HG02981 (cell line): ENCODE measurements around the gene FMN2.

Source experiments
- ATAC-seq: cut with Tn5 transposase; IDR thresholded peaks from one replicate; pipeline ENCODE4 v1.9.1; 2021; ENCODE audit warnings: mild to moderate bottlenecking, moderate library complexity; ENCODE audit not compliant: unreplicated experiment

FMN2 gene

DNA sequence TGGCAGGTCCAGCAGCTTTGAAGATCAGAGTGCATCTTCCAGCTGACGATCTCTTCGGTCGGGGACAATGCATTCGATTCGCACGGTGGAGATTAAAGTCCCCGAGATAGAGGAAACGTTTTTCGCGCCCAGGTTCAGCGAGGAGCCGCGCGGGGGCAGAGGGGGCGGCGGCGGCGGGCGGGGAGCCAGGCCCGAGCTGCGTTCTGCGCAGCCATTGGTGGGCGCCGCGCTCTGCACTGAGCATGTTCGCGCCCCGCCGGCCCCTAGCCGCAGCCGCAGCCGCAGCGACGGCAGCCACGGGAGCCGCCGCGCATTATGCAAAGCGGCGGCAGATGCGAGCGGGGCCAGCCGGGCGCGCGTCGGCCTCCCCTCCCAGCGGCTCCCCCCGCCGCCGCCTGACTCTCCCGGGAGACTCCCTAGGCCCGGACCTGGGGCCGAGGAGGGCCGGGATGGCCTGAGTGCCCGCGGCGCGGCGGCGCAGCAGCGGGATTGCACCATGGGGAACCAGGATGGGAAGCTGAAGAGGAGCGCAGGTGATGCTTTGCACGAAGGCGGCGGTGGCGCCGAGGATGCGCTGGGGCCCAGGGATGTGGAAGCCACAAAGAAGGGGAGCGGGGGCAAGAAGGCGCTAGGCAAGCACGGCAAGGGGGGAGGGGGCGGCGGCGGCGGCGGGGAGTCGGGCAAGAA lies at the start of gene FMN2:
FMN2 (plus strand) TSS at position 270 of the 687 bp plus-strand sequence; CDS start at position 497, 227 bp downstream.
- ATAC-seq = no peak

DNA sequence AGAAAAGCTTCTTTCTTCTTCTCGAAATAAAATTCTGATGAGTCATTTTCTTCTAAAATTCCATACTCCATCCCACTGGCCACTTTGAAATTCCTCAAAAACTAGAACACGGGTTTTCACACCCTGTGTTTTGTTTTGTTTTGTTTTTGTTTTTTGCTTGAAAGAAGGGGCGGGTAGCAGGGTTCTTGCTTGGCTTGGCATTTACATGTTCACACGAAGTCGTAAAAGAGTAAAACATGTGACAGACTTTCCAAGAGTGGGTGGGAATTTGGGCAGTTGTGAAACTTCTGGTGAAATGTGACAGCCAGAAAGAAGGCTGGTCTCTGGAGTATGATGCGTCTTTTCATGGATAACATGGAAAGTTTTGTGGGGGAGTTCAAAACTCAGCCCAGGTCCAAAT lies 47.1 kb upstream of the FMN2 start:
- ATAC-seq = no peak

DNA sequence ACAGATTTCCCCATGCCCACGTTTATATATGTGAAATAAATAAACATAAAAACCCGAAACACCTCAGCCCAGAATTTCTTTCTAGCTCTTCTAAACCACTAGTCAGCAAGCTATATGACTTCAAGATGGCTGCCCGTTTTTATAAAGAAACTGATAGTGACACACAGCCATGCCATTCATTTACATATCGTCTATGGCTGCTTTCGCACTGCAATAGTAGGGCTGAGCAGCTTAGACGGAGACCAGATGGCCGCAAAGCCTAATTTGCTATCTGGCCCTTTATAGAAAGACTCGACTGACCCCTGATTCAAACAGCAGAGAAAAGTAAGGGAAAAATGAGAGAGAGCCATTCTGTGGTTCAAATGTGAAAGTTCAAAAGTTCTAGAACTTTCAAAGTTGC lies 45.7 kb upstream of the FMN2 start:
- no peak for ATAC-seq

DNA sequence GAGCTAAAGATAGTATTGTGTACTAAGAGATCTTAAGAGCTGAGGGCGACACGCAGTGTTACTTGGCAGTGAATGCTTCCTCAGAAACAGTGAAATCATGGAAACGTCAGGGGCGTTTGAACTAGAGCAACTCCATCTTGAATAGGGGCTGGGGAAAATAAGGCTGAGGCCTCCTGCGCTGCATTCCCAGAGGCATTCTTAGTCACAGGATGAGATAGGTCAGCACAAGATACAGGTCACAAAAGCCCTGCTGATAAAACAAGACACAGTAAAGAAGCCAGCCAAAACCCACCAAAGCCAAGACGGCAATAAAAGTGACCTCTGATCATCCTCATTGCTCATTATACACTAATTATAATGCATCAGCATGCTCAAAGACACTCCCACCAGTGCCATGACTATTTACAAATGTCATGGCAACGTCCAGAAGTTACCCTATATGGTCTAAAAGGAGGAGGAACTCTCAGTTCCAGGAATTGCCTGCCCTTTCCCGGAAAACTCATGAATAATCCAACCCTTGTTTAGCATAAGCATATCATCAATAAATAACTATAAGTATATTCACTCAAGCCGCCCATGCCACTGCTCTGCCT lies 37.5 kb upstream of the FMN2 start:
- no peak for ATAC-seq

GRCh38 chr1:240055936-240056335 lies 35.7 kb upstream of the FMN2 start:
- ATAC-seq = no peak

- no peak for ATAC-seq
Measured at GRCh38 chr1:240056350-240056749, 35.3 kb upstream of the FMN2 start.

GRCh38 chr1:240058049-240058448 lies 33.6 kb upstream of the FMN2 start:
- no peak for ATAC-seq

DNA sequence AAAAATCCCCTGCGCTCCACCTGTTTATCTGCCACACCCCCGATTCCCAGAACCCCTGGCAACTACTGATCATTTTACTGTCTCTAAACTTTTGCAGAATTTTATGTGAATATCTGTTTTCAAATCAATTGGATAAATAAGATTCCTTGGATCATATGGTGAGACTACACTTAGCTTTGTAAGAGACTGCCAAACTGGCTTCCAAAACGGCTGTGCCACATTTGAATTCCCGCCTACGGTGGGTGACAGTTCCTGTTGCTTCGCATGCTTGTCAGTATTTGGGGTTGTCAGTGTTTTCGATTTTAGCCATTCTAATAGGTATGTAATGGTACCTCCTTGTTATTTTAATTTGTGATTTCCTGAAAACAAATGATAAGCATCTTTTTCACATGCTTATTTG lies 22.7 kb upstream of the FMN2 start:
- no peak for ATAC-seq

DNA sequence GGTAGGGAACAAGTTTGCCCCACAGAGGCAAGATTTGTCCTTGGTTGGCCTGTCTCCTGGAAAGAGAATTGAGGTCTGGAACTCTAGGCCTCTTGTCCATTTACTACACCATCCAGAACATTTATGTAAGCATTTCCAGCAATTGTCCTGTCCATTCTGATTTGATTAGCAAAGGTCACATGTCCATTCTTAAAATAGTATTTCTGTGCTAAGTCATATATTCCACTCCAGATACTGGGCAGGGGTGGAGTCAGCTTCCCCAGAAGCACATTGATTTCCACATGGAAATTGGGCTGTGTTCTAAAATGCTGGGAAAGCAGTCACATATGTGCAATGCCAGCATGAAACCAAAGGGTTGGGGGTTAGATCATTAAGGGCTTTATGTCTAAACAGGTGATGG lies 21.5 kb upstream of the FMN2 start:
- ATAC-seq = no peak

DNA sequence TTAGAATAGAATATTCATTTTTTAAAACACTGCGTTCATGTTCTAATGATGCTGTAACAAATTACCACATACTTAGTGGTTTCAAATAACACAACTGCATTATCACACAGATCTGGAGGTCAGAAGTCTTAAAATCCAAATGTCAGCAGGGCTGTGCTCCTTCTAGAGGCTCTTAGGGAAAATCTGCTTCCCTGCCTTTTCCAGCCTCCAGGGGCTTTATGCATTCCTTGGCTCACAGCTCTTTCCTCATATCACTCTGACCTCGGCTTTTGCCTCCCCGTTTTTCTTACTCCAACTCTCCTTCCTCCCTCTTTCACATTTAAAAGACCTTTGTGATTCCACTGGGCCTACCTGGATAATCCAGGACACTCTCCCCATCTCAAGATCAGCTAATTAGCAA lies 18.6 kb upstream of the FMN2 start:
- no peak for ATAC-seq

DNA sequence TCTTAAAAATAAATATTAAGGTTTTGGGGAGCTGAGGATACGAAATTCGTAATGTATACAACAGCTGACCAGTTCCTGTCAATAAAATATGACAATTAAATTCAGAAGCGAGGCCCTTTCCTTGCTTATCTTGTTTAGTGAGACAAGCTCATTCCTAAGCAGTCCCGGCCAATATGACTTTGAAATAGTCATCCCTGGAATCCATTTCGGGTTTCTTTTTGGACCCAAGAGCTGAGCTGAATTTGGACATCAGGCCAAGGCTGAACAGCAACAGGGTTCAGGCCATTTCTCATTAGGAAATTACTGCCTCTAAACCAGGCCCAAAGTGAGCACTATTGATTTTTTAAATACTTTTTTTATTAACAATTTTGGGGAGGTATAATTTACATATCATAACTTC lies 17.3 kb upstream of the FMN2 start:
- ATAC-seq = no peak

DNA sequence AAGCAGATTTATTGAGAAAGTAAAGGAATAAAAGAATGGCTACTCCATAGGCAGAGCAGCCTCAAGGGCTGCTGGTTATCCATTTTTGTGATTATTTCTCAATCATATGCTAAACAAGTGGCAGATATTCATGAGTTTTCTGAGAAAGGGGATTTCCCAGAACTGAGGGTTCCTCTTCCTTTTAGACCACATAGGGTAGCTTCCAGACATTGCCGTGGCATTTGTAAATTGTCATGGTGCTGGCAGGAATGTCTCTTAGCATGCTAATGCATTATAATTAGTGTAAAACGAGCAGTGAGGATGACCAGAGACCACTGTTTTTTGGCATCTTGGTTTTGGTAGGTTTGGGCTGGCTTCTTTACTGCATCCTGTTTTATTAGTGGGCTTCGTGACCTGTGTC lies 16.8 kb upstream of the FMN2 start:
- ATAC-seq = no peak

- ATAC-seq = no peak
Measured at GRCh38 chr1:240084337-240084736, 7.3 kb upstream of the FMN2 start.

GRCh38 chr1:240084749-240085148 lies 6.9 kb upstream of the FMN2 start:
- no peak for ATAC-seq

DNA sequence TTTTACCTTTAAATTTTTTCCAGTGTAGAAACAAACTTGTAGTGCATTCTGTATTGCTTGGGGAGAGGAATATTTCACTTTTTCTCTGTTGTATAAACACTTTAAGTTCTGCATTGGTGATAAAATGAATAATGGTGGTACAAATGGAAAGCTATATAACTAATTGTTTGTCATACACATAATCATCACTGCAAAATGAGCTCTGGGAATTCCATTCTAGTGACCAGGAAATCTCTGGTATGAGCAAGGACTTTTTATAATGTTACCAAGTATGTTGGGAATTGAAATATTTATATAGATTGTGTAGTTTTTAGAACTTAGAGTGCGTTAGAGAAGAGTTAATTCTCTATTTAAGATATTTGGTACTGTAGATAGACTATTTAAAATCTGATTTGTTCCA lies 5.0 kb upstream of the FMN2 start:
- no peak for ATAC-seq

DNA sequence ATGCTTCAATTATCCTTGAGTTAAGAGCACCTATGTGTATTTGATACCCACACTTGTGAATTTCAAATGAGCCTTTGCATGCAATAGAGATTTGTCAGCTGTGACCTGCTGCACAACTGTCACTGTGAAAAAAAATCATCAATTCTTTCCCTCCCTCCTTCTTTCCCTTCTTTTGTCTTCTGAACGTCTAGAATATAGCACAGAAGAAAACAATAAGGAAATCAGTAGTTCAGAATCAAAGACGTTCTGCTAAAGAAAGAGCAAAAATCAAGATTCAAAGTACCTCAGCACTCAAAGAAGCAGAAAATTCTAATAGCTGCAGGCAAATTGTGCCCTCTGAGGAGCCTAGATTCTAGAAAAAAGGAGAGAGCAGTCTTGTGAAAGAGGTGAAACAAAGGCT lies 1.7 kb upstream of the FMN2 start:
- ATAC-seq = no peak

DNA sequence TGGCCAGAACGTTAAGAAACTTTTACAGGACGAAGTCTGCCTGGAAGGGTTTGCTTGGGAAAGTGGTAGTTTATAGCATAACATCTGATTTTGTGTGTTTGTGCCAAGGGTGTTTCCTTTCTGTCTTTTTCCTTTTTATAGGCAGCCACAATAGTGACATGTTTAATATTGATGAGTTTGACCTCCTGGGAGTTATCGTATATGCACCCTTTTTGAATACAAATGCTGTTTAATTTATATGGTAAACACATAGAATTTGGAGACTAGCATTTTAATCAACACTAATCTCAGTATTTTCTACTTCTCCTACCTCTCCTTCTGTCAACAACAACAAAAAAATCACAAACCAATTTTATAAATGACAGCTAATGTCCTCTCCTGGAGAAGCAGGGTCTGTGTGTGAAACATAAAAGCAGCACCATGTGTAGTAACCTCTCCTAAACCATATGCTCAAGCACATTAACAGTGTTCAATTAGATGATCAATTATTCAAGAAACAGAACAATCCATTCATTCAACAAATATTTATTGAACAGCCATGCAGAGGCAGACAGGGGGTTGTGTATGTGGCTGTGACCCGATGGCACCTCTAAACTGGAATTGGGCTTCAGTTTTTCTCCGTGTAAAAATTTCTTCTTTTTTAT lies 604 bp upstream of the FMN2 start:
- ATAC-seq = no peak

DNA sequence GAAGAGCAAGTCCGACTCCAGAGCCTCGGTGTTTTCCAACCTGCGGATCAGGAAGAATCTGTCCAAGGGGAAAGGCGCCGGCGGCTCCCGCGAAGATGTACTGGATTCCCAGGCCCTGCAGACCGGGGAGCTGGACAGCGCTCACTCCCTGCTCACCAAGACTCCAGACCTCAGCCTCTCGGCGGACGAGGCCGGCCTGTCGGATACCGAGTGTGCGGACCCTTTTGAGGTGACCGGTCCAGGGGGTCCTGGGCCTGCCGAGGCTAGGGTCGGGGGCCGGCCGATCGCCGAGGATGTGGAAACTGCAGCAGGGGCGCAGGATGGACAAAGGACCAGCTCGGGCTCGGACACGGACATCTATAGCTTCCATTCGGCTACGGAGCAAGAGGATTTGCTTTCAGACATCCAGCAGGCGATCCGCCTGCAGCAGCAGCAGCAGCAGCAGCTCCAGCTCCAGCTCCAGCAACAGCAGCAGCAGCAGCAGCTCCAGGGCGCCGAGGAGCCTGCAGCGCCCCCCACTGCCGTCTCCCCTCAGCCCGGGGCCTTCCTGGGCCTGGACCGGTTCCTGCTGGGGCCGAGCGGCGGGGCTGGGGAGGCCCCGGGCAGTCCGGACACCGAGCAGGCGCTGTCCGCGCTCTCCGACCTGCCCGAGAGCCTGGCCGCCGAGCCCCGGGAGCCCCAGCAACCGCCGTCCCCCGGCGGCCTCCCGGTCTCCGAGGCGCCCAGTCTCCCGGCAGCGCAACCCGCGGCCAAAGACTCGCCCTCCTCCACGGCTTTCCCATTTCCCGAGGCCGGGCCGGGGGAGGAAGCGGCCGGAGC lies 827 bp downstream of the FMN2 start:
- ATAC-seq = no peak

- ATAC-seq = no peak
Measured at GRCh38 chr1:240093120-240093961, 1.7 kb downstream of the FMN2 start.

- ATAC-seq = no peak
Measured at GRCh38 chr1:240094041-240094722, 2.5 kb downstream of the FMN2 start.
